Measurements from ENCODE around the gene SYNPR. TPM values are rescaled to one million over a fixed set of nuclear protein-coding genes. Genes with fewer than 3 reads are reported as not detected.

SYNPR gene
- total and polyA plus RNA-seq, 7 donors, result 0.16 to 1.4 (median 0.32) TPM; not detected in 2

GRCh38 chr3:63474828-63475518 is 196.9 kb downstream of the SYNPR start:
- Histone ChIP-seq H3K9me3 (no peaks in the 10 kb centered on the region), H3K27me3 (no peaks in the 10 kb centered on the region), H3K27ac (no peak overlapping the region), H3K36me3 (no peaks in the 10 kb centered on the region), H3K4me1 (no peaks in the 10 kb centered on the region), H3K4me3 (no peak overlapping the region)
- no peak for DNase-seq
- TF ChIP-seq POLR2A (IDR thresholded peaks at IDR 0.05), result no peak
- 90 to 94% methylated on average over 3 of the region's 3 CpGs for WGBS, 2 donors
- intact Hi-C loops (cut with DNase I), result no loop called here

- TF ChIP-seq POLR2A (IDR thresholded peaks at IDR 0.05), result no peak
- no peak for TF ChIP-seq CTCF (IDR thresholded peaks at IDR 0.05)
- no peak for TF ChIP-seq POLR2AphosphoS5 (IDR thresholded peaks at IDR 0.05)
- TF ChIP-seq EP300 (IDR thresholded peaks at IDR 0.05), result no peak
- intact Hi-C loops (cut with DNase I), result no loop called here
- WGBS, 2 donors, result 90 to 95% methylated on average over 8 of the region's 8 CpGs
- no peaks in the 10 kb centered on the region for H3K36me3 ChIP-seq
- no peak for DNase-seq
- no peaks in the 10 kb centered on the region for H3K27me3 ChIP-seq
- no peaks in the 10 kb centered on the region for H3K9me3 ChIP-seq
- no peaks in the 10 kb centered on the region for H3K4me1 ChIP-seq
- H3K4me3 ChIP-seq, result no peak overlapping the region
- no peak overlapping the region for H3K27ac ChIP-seq
Measured at GRCh38 chr3:63477494-63478129, 199.5 kb downstream of the SYNPR start.

- no peaks in the 10 kb centered on the region for H3K27me3 ChIP-seq
- intact Hi-C loops (cut with DNase I), result no loop called here
- H3K9me3 ChIP-seq, result no peaks in the 10 kb centered on the region
- H3K4me3 ChIP-seq, result no peak overlapping the region
- WGBS, 2 donors, result 82 to 89% methylated on average over 6 of the region's 6 CpGs
- H3K27ac ChIP-seq, result no peak overlapping the region
- TF ChIP-seq POLR2AphosphoS5 (IDR thresholded peaks at IDR 0.05), result no peak
- no peak for TF ChIP-seq EP300 (IDR thresholded peaks at IDR 0.05)
- TF ChIP-seq CTCF (IDR thresholded peaks at IDR 0.05), result no peak
- no peak for TF ChIP-seq POLR2A (IDR thresholded peaks at IDR 0.05)
- H3K4me1 ChIP-seq, result no peaks in the 10 kb centered on the region
- H3K36me3 ChIP-seq, result no peaks in the 10 kb centered on the region
- no peak for DNase-seq
Measured at GRCh38 chr3:63478990-63479660, 201.0 kb downstream of the SYNPR start.

- H3K9me3 ChIP-seq, result no peaks in the 10 kb centered on the region
- no peaks in the 10 kb centered on the region for H3K27me3 ChIP-seq
- no peak overlapping the region for H3K27ac ChIP-seq
- H3K4me3 ChIP-seq, result no peak overlapping the region
- TF ChIP-seq EP300 (IDR thresholded peaks at IDR 0.05) (no peak), POLR2A (IDR thresholded peaks at IDR 0.05) (no peak), CTCF (IDR thresholded peaks at IDR 0.05) (no peak), POLR2AphosphoS5 (IDR thresholded peaks at IDR 0.05) (no peak)
- H3K36me3 ChIP-seq, result no peaks in the 10 kb centered on the region
- DNase-seq, result no peak
- no peaks in the 10 kb centered on the region for H3K4me1 ChIP-seq
- intact Hi-C loops (cut with DNase I), result no loop called here
- 74 to 85% methylated on average over 2 of the region's 2 CpGs for WGBS, 2 donors
Measured at GRCh38 chr3:63479661-63480035, 201.5 kb downstream of the SYNPR start.

- Histone ChIP-seq H3K4me3 (no peak overlapping the region), H3K4me1 (no peaks in the 10 kb centered on the region), H3K27me3 (no peaks in the 10 kb centered on the region), H3K36me3 (no peaks in the 10 kb centered on the region), H3K27ac (no peak overlapping the region), H3K9me3 (no peaks in the 10 kb centered on the region)
- intact Hi-C loops (cut with DNase I), result no loop called here
- no peak for DNase-seq
- TF ChIP-seq POLR2AphosphoS5 (IDR thresholded peaks at IDR 0.05) (no peak), EP300 (IDR thresholded peaks at IDR 0.05) (no peak), CTCF (IDR thresholded peaks at IDR 0.05) (no peak), POLR2A (IDR thresholded peaks at IDR 0.05) (no peak)
- 88 to 94% methylated on average over 6 of the region's 6 CpGs for WGBS, 2 donors
Measured at GRCh38 chr3:63481627-63482026, 203.5 kb downstream of the SYNPR start.
